Epidermal melanocyte (primary cell): ENCODE data around the gene DGCR8.
"Not testable (repeated sequence)": the region's sequence is repeated elsewhere in the genome, so short reads cannot be mapped to it uniquely, and the experiment has no call there.

ENCODE experiments used
- DNase-seq: peaks from one replicate; pipeline ENCODE4 v3.0.0; 2011; ENCODE audit warnings: low spot score; ENCODE audit not compliant: insufficient read length

The DGCR8 gene

GRCh38 chr22:20150381-20151275 lies 70.6 kb downstream of the DGCR8 start, which contains the start of gene CCDC188:
Gene CCDC188 (minus strand): TSS chr22:20151055. CDS start chr22:20150986, 69 bp downstream.
- DNase-seq = no peak

- no peak for DNase-seq
Observed at GRCh38 chr22:20151276-20151588, 71.2 kb downstream of the DGCR8 start.

GRCh38 chr22:20152464-20152890 lies 72.4 kb downstream of the DGCR8 start:
- DNase-seq = no peak

DNA sequence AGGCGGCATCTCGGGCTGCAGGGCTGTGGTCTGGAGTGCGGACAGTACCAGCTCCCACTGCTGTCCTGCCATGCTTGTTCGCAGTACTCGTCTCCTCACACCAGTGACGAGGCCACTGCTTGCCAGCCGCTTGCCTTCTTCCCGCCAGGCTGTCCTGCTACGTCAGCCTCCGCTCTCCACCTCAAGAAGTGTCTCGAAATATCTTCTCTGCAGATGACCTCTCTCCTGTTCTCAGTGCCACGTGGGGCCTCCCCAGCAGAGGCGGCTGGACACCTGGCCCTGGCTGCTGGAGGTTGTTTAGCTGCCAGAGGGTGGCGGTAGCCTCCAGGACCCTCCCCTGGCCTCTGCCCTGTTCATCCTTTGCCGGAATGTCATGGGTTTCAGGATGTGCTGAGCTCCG lies 73.9 kb downstream of the DGCR8 start:
- DNase-seq = no peak

DNA sequence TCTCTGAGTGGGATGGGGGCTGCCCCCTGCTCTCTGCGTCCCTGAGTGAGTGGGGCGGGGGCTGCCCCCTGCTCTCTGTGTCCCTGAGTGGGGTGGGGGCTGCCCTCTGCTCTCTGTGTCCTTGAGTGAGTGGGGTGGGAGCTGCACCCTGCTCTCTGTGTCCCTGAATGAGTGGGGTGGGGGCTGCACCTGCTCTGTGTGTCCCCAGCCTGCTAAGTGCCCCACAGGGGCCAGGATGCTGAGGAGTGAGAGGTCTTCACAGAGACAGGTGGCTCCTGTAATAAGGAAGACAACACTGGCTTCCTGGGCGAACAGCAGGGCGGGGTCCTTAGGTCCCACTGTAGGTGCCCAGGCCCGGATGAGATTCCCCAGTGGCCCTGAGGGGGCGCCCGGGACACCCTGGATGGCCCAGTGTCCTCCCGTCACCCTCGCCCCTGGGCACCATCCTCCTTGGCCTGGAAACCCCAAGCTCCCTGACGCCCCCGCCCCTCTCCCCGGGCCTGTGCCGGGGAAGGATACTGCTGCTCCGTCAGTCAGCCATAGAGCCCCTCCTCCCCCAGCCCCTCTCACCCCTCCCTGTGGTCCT lies 74.7 kb downstream of the DGCR8 start:
- DNase-seq = no peak

- DNase-seq = peak; percentile 93
Observed at GRCh38 chr22:20155330-20156041, 75.4 kb downstream of the DGCR8 start.

GRCh38 chr22:20156042-20156389 lies 76.0 kb downstream of the DGCR8 start:
- no peak for DNase-seq

DNA sequence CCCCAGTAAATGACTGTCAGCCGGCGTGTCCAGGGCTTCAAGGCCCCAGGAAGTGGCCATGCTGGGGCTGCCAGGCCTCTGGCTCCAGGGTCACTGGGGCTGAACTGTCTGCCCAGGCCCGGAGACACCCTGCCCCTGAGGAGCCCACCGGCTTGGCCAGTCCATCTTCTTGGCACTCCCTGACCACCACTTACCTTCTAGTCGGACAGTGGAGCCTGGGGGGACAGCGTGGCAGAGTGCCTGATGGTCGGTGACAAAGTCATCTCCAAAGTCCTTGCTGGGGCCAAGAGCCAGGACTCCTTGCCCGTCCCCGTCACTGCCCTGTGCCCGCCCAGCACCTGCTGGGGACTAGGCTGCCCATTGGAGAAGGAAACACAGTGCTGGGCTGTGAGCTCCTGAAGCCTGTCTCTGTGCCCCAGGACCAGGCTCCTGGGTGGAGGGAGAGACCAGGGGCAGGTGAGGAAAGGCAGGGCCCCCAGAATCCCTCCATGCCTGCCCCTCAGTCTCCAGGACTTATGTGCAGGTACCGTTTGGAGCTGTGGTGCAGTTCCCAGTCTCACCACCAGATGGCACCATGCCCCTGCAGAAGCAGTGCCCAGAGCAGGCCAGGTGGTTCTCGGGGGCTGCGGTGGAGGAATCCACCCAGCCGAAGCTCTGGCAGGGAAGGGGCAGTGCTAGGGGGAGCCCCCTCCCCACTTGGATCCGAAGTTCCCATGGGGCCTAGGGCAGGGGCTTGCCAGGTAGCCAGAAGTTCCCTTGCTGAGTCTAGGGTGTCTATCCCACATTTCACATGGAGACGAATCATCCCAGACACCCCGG lies 76.8 kb downstream of the DGCR8 start:
- DNase-seq = peak; percentile 84

GRCh38 chr22:20157430-20158183 lies 77.6 kb downstream of the DGCR8 start:
- no peak for DNase-seq

- no peak for DNase-seq
Observed at GRCh38 chr22:20158391-20159036, 78.5 kb downstream of the DGCR8 start.

DNA sequence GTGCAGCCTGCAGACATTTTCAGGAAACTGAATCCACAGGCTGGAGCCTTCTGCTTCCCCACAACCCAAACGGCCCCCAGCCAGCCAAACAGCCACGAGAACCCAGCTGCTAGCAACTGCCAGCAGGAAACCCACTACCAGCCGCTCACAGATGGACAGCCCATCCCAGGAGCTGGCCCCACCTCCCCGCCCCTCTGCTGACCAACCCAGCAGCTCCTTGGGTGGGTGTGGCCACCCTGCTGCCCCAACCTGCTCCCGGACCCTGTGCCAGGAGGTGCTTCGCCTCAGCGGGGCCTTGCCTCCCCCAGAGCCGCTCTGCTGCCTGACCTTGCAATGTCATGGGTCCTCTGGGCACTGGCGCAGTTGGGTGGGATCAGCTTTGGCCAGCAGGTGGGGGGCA lies 79.0 kb downstream of the DGCR8 start:
- no peak for DNase-seq

- not testable (repeated sequence) for DNase-seq
Observed at GRCh38 chr22:20159531-20159930, 79.5 kb downstream of the DGCR8 start.

GRCh38 chr22:20160041-20160440 lies 80.0 kb downstream of the DGCR8 start:
- no peak for DNase-seq
